HG03196 (cell line): Measurements from ENCODE around the gene GPATCH4.
"Not testable (repeated sequence)": the region's sequence is repeated elsewhere in the genome, so short reads cannot be mapped to it uniquely, and the experiment has no call there.

Experiments
- ATAC-seq: cut with Tn5 transposase; IDR thresholded peaks from one replicate; pipeline ENCODE4 v1.9.1; 2021; ENCODE audit not compliant: unreplicated experiment

GPATCH4 gene

DNA sequence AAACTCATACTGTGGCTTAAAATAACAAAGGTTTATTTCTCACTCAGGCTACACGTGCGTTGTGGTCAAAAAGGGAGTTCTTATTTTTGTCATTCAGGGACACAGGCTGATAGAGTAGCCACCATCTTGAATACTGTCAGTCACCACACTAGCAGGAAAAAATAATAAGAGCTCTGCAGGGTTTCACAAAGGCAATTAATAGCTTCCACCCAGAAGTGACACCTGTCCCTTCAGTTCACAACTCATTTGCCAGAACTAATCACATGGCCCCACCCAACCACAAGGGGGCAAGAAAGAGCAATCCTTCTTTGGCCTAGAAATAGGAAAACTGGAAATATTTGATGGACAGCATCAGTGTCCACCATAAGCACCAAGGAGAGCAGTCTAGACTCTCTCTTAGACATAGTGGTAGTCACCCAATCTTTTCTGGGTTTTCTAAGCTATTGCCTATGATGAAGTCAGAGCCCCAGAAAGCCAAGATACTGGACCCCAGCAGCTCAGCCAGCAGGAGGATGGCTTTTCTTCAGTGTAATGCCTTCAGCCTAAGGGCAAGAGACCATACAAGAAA lies 26.1 kb upstream of the GPATCH4 start:
- no peak for ATAC-seq

DNA sequence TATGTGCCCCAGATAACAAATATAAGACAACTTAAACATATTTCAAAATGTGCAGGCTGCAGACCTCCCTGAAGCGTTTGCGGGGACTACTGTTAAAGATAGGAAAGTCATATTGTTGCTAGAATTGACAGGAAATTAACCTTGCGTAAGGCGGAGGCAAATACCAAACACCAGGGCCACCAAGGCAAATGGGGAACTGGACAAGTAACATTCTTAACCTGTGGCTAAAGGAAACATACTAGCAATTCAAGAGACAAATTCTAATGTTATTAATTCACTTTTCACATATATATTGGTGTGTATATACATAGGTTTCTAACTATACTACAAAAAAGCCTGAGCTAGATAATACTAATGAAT lies 24.8 kb upstream of the GPATCH4 start:
- no peak for ATAC-seq

DNA sequence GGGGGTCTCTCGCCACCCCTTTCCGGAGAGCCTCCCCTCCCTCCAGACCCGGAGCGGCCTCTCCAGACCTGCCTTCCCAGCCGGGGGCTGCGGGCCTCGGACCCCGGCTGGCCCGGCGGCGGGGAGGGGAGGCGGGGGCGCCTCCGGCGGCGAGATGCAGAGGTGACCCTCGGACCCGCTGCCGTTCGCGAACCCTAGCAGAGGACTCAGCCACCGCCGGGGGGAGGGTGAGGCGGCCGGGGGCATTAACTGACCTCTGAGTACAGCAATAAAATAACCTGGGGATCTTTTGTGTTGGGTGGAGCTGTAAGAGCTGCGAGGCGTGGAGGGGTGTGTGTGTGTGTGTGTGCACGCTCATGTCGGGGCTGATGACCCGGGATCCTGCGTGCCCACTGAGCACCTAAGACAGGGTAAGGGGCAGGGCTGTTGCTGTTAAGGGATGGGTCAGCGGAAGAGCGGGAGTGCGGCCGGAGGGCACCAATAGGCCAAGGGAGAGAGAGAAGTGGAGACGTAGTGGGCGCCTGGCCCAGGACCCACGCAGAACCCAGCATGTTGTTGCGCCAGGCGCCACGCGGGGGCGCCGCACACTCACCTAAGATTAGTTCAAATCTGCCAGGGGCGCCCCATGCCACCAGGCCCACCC lies 24.3 kb upstream of the GPATCH4 start:
- ATAC-seq, result no peak

DNA sequence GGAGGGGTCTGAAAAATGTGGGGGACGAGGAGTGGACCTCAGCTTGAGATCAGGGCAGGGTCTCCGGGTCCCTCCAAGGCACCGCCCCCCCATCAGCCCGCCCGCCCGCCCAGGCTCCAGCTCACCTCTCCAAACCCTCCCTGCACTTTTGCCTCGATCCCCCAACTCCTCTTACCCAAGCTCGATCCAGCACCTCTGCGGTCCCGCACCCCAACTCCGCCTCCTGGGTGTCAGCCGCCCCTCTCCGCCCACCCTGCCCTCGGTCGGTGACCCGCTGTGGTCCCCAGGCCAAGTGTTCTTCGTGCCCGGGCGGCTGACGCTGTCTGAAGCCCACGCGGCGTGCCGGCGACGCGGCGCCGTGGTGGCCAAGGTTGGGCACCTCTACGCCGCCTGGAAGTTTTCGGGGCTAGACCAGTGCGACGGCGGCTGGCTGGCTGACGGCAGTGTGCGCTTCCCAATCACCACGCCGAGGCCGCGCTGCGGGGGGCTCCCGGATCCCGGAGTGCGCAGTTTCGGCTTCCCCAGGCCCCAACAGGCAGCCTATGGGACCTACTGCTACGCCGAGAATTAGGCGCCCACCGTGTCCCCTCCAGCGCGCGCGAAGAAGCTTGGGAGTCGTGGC lies 23.6 kb upstream of the GPATCH4 start:
- no peak for ATAC-seq

DNA sequence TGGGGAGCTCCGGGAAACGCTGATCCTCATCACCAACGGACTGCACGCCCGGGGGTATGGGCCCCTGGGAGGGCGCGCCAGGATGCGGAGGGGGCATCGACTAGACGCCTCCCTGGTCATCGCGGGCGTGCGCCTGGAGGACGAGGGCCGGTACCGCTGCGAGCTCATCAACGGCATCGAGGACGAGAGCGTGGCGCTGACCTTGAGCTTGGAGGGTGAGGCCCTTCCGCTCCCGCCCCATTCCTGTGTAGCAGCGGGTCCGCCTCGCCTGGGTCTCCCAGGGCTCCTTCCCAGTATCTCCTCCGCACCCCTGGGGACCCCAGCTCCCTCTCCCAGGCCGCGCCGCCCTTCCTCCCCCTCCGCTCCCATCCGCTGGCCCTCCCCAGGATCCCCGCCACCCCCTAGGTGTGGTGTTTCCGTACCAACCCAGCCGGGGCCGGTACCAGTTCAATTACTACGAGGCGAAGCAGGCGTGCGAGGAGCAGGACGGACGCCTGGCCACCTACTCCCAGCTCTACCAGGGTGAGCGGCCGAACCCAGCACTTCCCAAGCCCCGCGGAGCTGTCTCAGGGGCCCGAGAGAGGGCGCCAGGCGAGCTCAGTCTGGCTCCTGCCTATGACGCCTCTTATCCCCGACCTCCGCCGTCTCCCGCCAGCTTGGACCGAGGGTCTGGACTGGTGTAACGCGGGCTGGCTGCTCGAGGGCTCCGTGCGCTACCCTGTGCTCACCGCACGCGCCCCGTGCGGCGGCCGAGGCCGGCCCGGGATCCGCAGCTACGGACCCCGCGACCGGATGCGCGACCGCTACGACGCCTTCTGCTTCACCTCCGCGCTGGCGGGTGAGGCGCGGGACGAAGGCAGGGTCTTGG lies 22.9 kb upstream of the GPATCH4 start:
- ATAC-seq, result no peak

DNA sequence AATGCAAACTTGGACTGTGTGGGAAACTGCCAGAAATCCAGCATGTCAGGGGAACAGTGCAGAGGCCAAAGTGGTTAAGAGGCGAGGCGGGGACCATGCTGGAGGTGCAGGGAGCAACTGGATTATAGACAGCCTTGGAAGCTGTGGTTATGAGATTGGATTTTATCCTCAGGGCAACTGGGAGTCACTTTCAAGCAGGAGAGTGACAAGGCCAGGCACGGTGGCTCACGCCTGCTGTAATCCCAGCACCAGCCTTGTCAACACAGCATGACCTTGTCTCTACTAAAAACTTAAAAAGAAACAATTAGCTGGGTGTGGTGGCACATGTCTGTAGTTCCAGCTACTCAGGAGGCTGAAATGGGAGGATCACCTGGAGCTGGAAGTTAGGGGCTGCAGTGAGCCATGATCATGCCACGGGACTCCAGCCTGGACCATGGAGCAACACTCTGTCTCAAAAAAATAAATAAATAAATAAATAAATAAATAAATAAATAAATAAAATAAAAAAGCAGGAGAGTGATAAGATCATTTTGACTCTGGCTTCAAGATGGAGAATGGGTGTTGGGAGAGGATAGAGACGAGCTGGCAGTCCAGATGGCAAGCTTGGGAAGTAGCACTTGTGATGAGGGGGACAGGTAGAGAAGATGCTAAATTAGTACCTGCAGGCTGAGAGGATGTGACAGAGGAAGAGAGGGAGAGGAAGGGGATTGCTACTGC lies 21.5 kb upstream of the GPATCH4 start:
- no peak for ATAC-seq

DNA sequence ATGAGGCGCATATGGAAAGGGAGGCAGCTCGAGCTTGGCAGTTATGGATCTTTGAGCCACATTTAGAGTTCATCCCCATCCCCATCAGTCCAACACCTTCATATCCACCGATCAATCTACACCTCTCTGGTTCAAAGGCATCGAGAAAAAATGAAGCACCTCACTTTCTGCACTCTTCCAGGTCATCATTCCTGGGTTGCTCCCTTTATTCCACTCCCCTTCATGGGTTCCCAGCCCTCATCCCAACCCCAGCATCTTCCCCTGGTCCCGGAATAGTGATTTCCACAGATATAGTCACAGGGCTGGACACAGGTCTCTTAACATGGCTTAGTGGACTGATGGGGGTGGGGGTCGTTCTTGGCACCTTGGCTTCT lies 18.3 kb upstream of the GPATCH4 start:
- no peak for ATAC-seq

DNA sequence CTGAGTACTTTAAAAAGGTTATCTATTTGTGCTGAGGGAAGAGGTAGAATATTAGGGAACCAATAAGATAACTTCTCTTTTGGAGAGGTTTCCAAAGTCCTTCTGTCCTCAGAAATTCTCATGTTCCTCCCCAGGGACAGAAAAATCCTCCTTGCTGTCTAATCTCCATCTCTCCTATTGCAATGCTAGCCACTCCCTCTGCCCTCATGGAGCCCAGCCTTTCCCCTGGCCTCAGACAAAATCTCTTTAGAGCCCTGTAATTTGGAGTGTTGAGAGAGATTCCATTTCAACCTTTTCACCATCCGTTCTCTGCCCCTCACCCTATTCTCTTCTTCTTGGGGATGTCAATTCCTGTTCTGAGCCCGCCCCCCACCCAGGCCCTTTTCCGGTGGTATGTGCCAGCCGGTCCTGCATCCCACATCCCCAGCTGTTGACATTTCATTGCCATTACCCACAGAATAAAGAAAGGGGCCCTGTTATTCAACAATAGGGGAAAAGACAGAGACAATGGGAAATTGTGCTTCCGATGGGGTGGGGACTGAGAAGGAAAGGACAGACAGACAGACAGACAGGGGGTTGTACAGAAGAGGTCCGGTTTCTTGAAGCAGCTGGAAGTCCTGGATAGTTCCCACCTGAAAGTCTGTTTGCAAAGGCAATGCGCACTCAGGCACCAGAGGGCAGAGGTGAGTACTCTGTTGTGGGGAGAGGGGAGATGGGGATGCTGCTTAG lies 17.7 kb upstream of the GPATCH4 start, which contains the start of gene HAPLN2:
Gene HAPLN2 (plus strand): TSS at position 563 of the 729 bp plus-strand sequence. CDS start 4,076 bp downstream, outside the sequence.
- no peak for ATAC-seq

DNA sequence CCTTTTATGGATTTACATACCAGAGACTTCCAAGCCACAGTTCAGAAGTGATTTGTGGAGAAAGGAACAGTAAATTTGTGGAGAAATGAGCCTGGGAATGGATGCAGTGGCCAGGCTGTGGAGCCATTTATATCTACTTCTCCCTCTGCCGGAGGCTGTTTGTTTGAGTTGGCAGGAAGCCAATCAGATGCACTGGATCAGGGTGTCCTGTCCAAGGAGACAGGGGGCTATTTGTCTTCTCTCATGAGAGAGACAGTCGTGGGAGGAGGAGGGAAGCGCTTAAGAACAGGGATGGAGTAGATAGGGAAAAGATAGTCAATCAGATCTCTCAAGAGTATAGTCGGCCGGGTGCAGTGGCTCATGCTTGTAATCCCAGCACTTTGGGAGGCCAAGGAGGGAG lies 15.2 kb upstream of the GPATCH4 start:
- no peak for ATAC-seq

DNA sequence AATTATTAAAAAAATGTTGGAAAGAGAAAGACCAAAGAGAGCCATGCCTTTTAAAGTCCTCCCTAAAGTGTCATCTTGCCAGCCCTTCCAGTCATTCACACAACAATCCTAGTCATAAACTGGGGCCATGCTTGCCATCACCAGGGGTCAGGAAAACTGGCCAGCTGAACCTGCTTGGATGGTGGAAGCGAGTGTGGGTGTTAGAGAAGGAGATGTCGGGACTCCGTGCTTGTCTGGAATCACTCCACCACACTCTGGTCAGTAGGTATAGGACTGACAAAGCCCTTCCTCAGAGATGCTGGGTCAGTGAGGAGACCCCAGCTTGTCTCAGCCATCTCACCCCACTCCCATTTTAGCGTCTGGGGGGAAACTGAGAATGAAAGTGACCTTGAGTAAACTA lies 14.7 kb upstream of the GPATCH4 start:
- no peak for ATAC-seq

DNA sequence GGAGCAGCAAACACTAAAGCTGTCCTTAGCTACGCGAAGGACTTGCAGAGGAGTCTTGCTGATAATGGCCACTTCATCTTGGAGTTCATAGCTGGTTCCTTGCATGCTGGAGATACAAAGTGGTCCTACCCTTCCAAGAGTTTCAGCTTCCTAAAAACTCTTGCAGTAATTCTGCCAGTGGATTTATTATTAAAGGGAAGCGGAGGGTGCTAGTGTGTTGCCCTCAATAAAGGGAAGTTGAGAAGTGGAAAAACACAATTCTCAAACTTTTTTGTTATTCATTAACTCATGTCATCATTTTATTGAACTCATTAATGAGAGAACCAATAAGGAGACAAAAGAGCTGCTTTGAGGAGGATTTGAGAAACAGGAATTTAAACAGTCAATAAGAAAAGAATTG lies 11.4 kb upstream of the GPATCH4 start:
- no peak for ATAC-seq

DNA sequence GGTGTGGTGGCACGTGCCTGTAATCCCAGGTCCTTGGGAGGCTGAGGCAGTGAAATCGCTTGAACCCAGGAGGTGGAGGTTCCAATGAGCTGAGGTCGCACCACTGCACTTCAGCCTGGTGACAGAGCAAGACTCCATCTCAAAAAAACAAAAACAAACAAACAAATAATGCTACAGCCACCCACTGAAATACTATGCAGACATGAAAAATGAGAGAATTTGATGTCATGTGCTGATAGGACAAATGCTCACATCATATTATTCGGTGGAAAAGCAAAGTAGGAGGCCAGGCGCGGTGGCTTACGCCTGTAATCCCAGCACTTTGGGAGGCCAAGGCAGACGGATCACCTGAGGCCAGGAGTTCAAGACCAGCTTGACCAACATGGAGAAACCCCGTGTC lies 8.8 kb upstream of the GPATCH4 start:
- ATAC-seq, result not testable (repeated sequence)

DNA sequence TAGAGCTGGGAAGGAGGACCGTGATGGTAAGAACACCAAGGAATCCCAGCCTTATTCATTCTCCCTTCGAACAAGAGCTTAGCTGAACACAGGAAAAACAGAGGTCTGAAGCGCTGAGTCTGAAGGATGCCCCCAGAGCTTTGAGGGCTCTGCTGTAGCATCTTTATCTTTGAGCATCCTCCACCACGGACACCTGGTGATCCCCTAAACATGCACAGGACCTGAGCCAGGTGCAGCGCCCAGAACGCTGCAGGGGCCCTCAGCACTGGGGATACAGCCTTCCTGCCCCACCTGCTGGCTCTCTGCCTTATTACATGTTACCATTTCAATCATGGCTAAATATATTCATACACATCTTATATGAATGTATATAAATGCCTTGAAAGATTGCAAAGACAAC lies 7.7 kb upstream of the GPATCH4 start:
- ATAC-seq, result peak; percentile 52

DNA sequence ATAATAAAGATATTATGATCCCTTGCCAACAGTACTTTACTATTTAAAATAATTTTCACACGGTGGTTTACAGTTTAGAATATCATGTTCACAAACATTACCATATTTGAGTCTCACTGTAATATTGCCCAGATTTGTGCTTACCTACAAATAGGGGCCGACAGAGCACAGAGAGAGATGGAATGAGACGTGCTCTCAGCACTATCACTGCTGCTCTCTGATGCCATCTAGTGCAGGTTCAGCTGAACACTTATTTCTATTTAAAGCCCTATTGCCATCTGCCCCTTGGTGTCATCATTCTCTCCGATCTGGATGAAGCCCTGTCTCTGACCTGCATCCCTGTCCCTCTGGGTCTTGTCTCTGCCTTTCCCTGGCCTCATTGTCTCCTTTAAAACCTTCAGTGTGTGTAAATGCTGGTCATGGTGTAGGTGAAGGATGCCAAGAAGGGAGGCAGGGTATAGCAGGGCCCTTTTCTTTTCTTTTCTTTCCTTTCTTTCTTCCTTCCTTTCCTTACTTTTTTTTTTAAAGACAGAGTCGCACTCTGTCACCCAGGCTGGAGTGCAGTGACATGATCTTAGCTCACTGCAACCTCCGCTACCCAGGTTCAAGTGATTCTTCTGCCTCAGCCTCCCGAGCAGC lies 6.9 kb upstream of the GPATCH4 start:
- ATAC-seq, result no peak

DNA sequence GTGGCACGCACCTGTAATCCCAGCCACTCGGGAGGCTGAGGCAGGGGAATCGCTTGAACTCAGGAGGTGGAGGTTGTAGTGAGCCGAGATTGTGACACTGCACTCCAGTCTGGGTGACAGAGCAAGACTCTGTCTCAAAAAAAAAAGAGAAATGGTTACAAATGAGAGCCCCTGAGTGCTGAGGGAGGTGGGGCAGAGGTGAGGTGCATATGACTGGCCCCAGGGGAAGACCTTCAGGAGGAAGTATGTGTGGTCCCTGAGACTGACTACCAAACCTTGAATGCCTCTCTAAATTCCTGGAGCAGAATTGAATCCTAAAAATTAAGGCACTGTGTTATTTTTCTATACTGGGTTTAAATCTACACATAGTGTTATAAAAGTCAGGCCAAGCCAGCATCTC lies 6.1 kb upstream of the GPATCH4 start:
- ATAC-seq, result not testable (repeated sequence)

DNA sequence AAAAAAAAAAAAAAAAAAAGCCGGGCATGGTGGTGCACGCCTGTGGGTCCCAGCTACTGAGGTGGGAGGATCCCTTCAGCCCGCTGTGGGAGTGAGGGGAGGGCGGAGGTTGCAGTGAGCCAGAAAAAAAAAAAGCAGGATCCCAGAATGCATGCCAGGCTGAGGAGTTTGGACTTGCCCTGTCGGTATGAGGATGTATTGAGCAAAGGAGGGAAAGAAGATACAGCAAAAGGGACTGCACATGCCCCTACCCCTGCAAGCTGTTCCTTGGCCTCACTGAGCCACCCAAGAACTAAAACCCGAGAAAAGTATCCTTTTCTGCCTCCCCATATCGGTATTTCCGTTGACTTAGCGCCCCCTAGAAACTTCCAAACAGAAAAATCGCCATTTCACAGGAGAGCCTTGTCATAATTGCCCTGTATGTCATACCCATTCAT lies 1.3 kb upstream of the GPATCH4 start:
- no peak for ATAC-seq

DNA sequence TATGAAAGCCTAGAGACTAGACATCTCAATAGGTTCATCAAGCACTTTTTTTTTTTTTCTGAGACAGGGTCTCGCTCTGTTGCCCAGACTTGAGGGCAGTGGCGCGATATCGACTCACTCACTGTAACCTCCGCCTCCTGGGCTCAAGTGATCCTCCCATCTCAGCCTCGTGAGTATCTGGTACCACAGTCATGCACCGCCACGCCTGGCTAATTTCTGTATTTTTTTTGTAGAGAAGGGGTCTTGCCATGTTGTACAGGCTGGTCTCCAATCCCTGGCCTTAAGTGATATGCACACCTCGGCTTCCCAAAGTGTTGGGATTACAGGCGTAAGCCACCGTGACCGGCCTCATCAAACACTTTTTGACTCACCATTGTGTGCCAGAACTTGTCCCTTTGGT lies 613 bp upstream of the GPATCH4 start:
- no peak for ATAC-seq

DNA sequence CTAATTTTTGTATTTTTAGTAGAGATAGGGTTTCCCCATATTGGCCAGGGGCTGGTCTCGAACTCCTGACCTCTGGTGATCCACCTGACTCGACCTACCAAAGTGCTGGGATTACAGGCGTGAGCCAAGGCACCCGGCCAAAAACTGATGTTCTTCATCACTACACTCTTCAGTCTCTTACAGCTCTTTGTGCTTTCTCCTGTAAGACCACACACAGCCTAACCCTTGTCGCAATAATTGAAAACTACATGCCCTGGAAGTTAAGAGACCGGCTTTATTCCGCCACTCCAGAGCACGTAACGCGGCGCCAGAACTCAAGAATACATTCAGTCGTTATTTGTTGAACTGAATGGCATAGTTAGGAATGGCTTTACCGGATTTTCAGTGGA lies 552 bp downstream of the GPATCH4 start:
- no peak for ATAC-seq

DNA sequence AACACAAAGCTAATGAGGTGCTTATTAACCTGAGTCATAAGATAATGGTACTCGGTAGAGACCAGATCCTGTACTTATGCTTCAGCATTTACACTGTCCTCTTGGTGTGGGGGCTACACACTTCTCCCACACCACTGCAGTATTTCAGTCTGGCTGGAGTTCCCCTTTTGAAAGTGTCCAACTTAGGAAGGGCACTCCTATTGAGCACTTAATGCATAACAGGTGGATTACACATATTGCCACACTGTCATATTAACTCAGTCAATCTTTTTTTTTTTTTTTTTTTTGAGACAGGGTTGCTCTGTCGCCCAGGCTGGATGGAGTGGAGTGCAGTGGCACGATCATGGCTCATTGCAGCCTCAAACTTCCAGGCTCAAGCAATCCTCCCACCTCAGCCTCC lies 1.5 kb downstream of the GPATCH4 start:
- peak; percentile 39 for ATAC-seq
